Esophagus muscularis mucosa (tissue), 4 donors: Measurements from ENCODE around the gene PPP1R27. TPM values are rescaled to one million over a fixed set of nuclear protein-coding genes. Genes with fewer than 3 reads are reported as not detected.

Experiments used
- DNase-seq: peaks from one replicate; pipeline ENCODE4 v3.0.0-alpha.2; 2017; ENCODE audit errors: extremely low spot score
- H3K27ac ChIP-seq, 4 donors: fragments of 200-600 bp; sonication (generic); replicated peaks in 1 of 4; 1 replicate in 3 of 4; 2 replicates in 1 of 4; pipeline ENCODE4 v1.5.1; 2016 to 2019; ENCODE audit warnings: mild to moderate bottlenecking in 1 of 4
- H3K27me3 ChIP-seq, 4 donors: fragments of 200-600 bp; sonication (generic); one replicate each; pipeline versions ENCODE4 v1.5.1 to v1.6.0; 2016 to 2019
- H3K36me3 ChIP-seq, 4 donors: fragments of 200-600 bp; sonication (generic); one replicate each; pipeline ENCODE4 v1.5.1; 2016 to 2019
- H3K4me1 ChIP-seq, 4 donors: fragments of 200-600 bp; sonication (generic); one replicate each; pipeline ENCODE4 v1.5.1; 2016 to 2019
- H3K4me3 ChIP-seq, 4 donors: fragments of 200-600 bp; sonication (generic); 1 replicate in 2 of 4; 2 replicates in 2 of 4; pipeline ENCODE4 v1.5.1; 2016 to 2019; ENCODE audit warnings: mild to moderate bottlenecking in 4 of 4, moderate library complexity in 1 of 4
- H3K9me3 ChIP-seq, 4 donors: fragments of 200-600 bp; sonication (generic); 1 replicate in 3 of 4; 2 replicates in 1 of 4; pipeline ENCODE4 v1.5.1; 2016 to 2019
- CTCF ChIP-seq, 3 experiments: fragments of 200-600 bp in 2 of 3; fragments of 450-650 bp in 1 of 3; sonication (generic) in 2 of 3; IDR thresholded peaks; one replicate each; pipeline ENCODE4 v1.5.1; 2017 to 2019; ENCODE audit warnings: antibody characterized with exemption in 3 of 3, mild to moderate bottlenecking in 2 of 3, moderate library complexity in 1 of 3
- EP300 ChIP-seq: sonication (generic); formaldehyde crosslinking; IDR thresholded peaks from one replicate; pipeline ENCODE4 v1.6.1; 2017; ENCODE audit warnings: antibody characterized with exemption
- POLR2A ChIP-seq: fragments of 450-650 bp; IDR thresholded peaks from one replicate; pipeline ENCODE4 v1.6.1; 2017; ENCODE audit warnings: antibody characterized with exemption, moderate library complexity, mild to moderate bottlenecking, low read depth
- POLR2AphosphoS5 ChIP-seq, 2 donors: sonication (generic); formaldehyde crosslinking; IDR thresholded peaks; one replicate each; pipeline ENCODE4 v1.6.1; 2017; ENCODE audit warnings: antibody characterized with exemption in 2 of 2
- WGBS: methylation state at CpG from one replicate; pipeline ENCODE4 v1.1.5; 2018; 5-methylcytosine and 5-hydroxymethylcytosine counted together
- intact Hi-C: fragments of 100-400 bp; cut with DNase I; formaldehyde crosslinking; loops from one replicate; pipeline ENCODE4 v1.15.1; 2023
- total RNA-seq, 4 donors: library from RNA; depleted of rRNA; stranded (reverse); fragments of >200 nt; gene quantifications; one replicate each; pipeline versions ENCODE4 v1.1.0 to v1.2.1, GENCODE V29; 2016

Gene PPP1R27
- total RNA-seq, 4 donors from 2014 or later: not detected

- H3K27me3 ChIP-seq: no peaks in the 10 kb centered on the region
- H3K4me1 ChIP-seq: peaks cover 23 to 60% (median 46%) of the 10 kb centered on the region in 4 donors
- intact Hi-C loops: loop anchor here (5.0 kb wide), 1 partner anchor 39 kb away; the partner anchor contains the start of gene ARHGDIA
- H3K4me3 ChIP-seq: peak within 1 kb of the TSS; percentile 83 to 98 (median 95)
- peaks cover 0 to 7% (median 3%) of the 10 kb centered on the region in 4 donors for H3K36me3 ChIP-seq
- peak within 1 kb of the TSS; percentile 93 to 96 (median 95) for H3K27ac ChIP-seq
- DNase-seq: peak; percentile 98
- no peak for TF ChIP-seq CTCF (IDR thresholded peaks at IDR 0.05)
- TF ChIP-seq POLR2A: peak; percentile 82
- TF ChIP-seq POLR2AphosphoS5 (IDR thresholded peaks at IDR 0.05): peak; percentile 97 to 98
- 3% methylated on average over 34 of the region's 76 CpGs for WGBS
- no peaks in the 10 kb centered on the region for H3K9me3 ChIP-seq
Observed at GRCh38 chr17:81833160-81833920, 1.5 kb downstream of the PPP1R27 start, which contains the start of gene MCRIP1. Gene MCRIP1 (minus strand): TSS chr17:81833291. CDS start chr17:81824506, 8,785 bp downstream.

GRCh38 chr17:81832608-81833159 lies 2.2 kb downstream of the PPP1R27 start:
- Histone ChIP-seq H3K27me3 (no peaks in the 10 kb centered on the region), H3K27ac (peak overlapping the region; percentile 93 to 96 (median 95)), H3K36me3 (peaks cover 0 to 7% (median 3%) of the 10 kb centered on the region in 4 donors), H3K9me3 (no peaks in the 10 kb centered on the region), H3K4me3 (peak overlapping the region; percentile 83 to 98 (median 95)), H3K4me1 (peaks cover 23 to 66% (median 48%) of the 10 kb centered on the region in 4 donors)
- intact Hi-C loops: loop anchor here (5.0 kb wide), 1 partner anchor 40 kb away; the partner anchor contains the start of gene ARHGDIA
- TF ChIP-seq CTCF (IDR thresholded peaks at IDR 0.05) (no peak), POLR2A (peak; percentile 55), EP300 (no peak), POLR2AphosphoS5 (IDR thresholded peaks at IDR 0.05) (no peak)
- DNase-seq: no peak
- 0% methylated on average over 19 of the region's 65 CpGs for WGBS

- H3K4me3 ChIP-seq: peak overlapping the region; percentile 83 to 98 (median 95)
- no peaks in the 10 kb centered on the region for H3K27me3 ChIP-seq
- 21% methylated on average over 16 of the region's 18 CpGs for WGBS
- peak in 1 of 2 donors; percentile 28 for TF ChIP-seq POLR2AphosphoS5 (IDR thresholded peaks at IDR 0.05)
- no peak for TF ChIP-seq EP300
- H3K4me1 ChIP-seq: peaks cover 23 to 66% (median 48%) of the 10 kb centered on the region in 4 donors
- H3K9me3 ChIP-seq: no peaks in the 10 kb centered on the region
- H3K36me3 ChIP-seq: peaks cover 0 to 7% (median 3%) of the 10 kb centered on the region in 4 donors
- intact Hi-C loops: loop anchor here (5.0 kb wide), 1 partner anchor 40 kb away; the partner anchor contains the start of gene ARHGDIA
- H3K27ac ChIP-seq: peak overlapping the region; percentile 93 to 96 (median 95)
- DNase-seq: no peak
Observed at GRCh38 chr17:81831957-81832607, 2.8 kb downstream of the PPP1R27 start.

GRCh38 chr17:81831563-81831956 lies 3.3 kb downstream of the PPP1R27 start:
- Histone ChIP-seq H3K27ac (peak overlapping the region; percentile 93 to 96 (median 95)), H3K27me3 (no peaks in the 10 kb centered on the region), H3K9me3 (no peaks in the 10 kb centered on the region), H3K4me1 (peaks cover 23 to 66% (median 48%) of the 10 kb centered on the region in 4 donors), H3K4me3 (peak overlapping the region in 3 of 4 donors; percentile 83 to 98 (median 93)), H3K36me3 (peaks cover 0 to 7% (median 3%) of the 10 kb centered on the region in 4 donors)
- WGBS: 80% methylated on average over 5 of the region's 7 CpGs
- TF ChIP-seq EP300: no peak
- no peak for TF ChIP-seq CTCF (IDR thresholded peaks at IDR 0.05)
- TF ChIP-seq POLR2A: no peak
- TF ChIP-seq POLR2AphosphoS5 (IDR thresholded peaks at IDR 0.05): no peak
- DNase-seq: no peak
- intact Hi-C loops: loop anchor here (5.0 kb wide), 1 partner anchor 41 kb away; the partner anchor contains the start of gene ARHGDIA
